ENCODE measurements around the gene KRT32.

Gene KRT32

GRCh38 chr17:41510251-41511065 lies 43.3 kb upstream of the KRT32 start:
- TF ChIP-seq CTCF (IDR thresholded peaks at IDR 0.05; ENCODE audit: extremely low read depth, missing control alignments), result no peak
- DNase-seq (ENCODE audit: low spot score), result no peak

GRCh38 chr17:41507315-41507880 lies 40.2 kb upstream of the KRT32 start:
- DNase-seq (ENCODE audit: low spot score), result no peak
- no peak for TF ChIP-seq CTCF (IDR thresholded peaks at IDR 0.05; ENCODE audit: extremely low read depth, missing control alignments)

- no peak for DNase-seq (ENCODE audit: low spot score)
- TF ChIP-seq CTCF (IDR thresholded peaks at IDR 0.05; ENCODE audit: extremely low read depth, missing control alignments), result no peak
Observed at GRCh38 chr17:41505809-41506767, 38.9 kb upstream of the KRT32 start.

- no peak for TF ChIP-seq CTCF (IDR thresholded peaks at IDR 0.05; ENCODE audit: extremely low read depth, missing control alignments)
- DNase-seq (ENCODE audit: low spot score), result no peak
Observed at GRCh38 chr17:41505007-41505808, 38.0 kb upstream of the KRT32 start, which contains the start of gene KRT13. Gene KRT13 (minus strand): TSS chr17:41505612. CDS start chr17:41505550, 62 bp downstream.

- TF ChIP-seq CTCF (IDR thresholded peaks at IDR 0.05; ENCODE audit: extremely low read depth, missing control alignments), result no peak
- DNase-seq (ENCODE audit: low spot score), result no peak
Observed at GRCh38 chr17:41504246-41504977, 37.2 kb upstream of the KRT32 start.

- no peak for DNase-seq (ENCODE audit: low spot score)
- no peak for TF ChIP-seq CTCF (IDR thresholded peaks at IDR 0.05; ENCODE audit: extremely low read depth, missing control alignments)
Observed at GRCh38 chr17:41503202-41503601, 36.0 kb upstream of the KRT32 start.

Measured in GM20000 (cell line).